GM21723 (cell line): ENCODE results near the gene RPS23.

Experiments used
- ATAC-seq: cut with Tn5 transposase; IDR thresholded peaks from one replicate; pipeline ENCODE4 v1.9.1; 2021; ENCODE audit warnings: mild to moderate bottlenecking, moderate library complexity; ENCODE audit not compliant: unreplicated experiment

Gene RPS23

DNA sequence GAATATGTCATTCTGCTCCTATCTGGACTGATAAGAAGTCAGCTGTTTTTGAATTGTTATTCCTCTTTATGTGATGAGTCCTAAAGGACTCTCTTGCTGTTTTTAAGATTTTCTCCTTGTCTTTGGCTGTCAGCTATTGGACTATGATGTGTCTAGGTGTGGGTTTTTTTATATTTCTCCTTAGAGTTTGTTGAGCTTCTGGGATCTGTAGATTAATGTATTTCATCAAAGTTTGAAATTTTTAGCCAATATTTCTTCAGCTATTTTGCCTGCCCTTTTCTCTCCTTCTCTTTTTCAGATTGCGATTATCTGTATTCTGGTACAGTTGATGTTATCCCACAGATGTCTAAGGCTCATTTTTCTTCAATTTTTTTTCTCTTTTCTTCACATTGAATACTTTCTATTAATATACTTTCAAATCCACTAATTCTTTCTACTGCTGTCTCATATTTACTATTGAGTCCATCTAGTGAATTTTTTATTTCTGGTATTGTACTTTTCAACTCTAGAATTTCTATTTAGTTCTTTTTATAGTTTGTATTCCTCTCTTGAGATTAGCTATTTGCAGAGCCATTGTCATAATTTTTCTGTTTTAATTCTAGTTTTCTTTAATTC lies 31.1 kb downstream of the RPS23 start:
- ATAC-seq = no peak

DNA sequence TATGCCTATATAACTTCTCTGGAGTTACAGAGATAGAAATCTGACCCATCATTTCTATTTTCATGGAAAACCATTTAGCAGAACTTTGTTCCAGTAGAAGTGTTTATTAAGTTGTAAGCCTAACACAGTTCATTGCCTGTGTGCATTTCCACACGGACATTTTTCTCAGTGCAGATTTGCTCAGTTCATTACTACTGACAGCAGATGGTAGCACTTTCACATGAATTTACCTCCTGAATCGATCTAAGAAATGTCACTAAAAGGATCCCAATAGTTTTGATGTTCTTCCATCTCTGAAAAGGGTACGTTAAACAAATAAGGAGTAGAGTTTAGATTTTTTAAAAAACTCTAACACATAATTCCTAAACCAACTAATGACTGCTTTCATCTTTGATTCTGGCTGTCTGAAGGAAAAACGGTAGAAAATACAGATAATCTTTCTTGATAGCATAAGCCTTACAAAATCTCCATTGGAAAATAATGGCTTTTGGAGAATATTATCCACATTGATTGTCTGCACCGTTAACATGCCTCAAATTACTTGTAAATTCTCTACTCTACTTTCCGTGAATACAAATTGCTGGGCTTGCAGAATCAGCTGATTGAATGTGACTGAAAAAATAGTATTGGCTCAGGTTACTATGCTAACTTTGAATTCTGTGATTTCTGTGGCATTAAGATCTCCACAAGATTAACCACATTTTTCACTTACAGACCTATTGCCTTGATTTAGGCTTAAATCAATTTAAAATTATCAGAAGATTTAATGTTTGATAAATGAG lies 33.1 kb downstream of the RPS23 start:
- ATAC-seq = no peak

DNA sequence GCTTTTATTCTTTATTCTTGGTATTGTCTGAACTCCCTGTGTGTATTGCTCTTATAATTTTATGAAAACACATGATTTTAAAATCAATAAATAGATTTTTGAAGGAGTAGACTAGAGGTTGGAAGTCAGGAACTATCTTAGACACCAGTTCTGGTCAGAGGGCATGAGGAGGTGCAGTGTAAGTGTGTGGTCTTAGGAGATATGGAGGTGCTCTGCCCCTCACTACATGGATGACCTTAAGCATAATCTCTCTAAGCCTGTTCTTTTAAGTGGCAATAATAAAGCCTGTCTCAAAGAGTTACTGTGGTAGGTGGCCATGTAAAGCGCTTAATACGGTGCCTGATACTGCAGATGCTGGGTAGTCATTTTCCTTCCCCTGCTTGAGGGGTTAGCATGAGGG lies 34.0 kb downstream of the RPS23 start:
- ATAC-seq = no peak

DNA sequence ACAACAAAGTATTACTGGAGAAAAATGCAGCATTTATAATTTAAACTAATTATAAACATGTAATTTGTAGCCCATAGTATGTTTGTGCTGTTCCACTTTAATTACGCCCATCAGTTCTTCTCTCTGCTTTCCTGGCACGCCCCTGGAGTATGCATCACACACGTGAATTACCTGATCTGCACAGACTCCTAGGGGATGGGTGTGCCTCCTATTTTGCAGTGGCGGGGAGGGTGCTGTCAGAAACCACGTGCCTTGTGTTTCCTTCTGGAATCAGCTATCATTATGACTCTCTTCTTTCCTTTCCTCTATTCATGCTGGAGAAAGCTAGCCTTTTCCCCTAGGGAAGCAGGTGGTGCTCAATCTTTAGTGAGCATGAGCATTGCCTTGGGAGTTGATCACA lies 43.3 kb downstream of the RPS23 start:
- no peak for ATAC-seq

DNA sequence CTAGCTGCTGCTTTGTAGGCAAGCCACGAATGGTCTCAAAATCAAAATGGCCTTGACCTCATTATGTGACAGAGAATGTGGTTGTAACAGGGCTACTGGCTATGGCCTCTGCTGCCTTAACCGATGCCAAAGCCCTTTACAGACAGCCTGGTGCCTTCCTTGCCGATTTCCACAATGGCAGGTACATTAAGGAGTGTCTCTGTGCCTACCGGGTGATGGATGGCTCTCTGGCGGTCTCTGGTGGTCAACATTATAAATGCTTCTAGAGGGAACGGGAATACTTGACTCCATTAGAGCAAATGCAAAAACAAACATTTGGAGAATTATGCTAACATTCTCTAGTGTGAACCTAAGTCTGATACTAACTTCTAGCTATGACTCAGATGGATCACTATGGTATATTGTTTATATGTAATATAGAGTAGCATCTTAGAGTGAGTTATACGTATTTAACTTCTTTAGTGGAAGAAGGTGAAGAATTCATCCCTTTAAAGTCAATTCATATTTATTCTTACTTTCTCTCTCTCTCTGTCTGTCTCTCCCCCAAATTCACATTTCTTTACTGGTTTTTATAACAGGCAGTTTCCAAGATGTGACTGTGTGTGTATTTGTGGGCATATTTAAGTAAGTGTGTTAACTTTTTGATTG lies 52.5 kb downstream of the RPS23 start:
- ATAC-seq = peak; percentile 90
